Nephron (organoid): ENCODE measurements around the gene SELENON.

Experiments
- H3K27ac Mint-ChIP-seq, 3 experiments: 2 replicates each; pipeline ENCODE4 v1.8.0; 2020; ENCODE audit warnings: mixed read lengths in 3 of 3, mild to moderate bottlenecking in 2 of 3, moderate library complexity in 1 of 3
- H3K27me3 Mint-ChIP-seq: 2 replicates; pipeline ENCODE4 v1.8.0; 2021; ENCODE audit warnings: low read depth, mild to moderate bottlenecking, moderate library complexity, mixed read lengths
- H3K36me3 Mint-ChIP-seq: 2 replicates; pipeline ENCODE4 v1.8.0; 2020; ENCODE audit warnings: low read depth, mixed read lengths
- H3K4me1 Mint-ChIP-seq: 2 replicates; pipeline ENCODE4 v1.8.0; 2020; ENCODE audit warnings: mixed read lengths
- H3K4me3 Mint-ChIP-seq, 3 experiments: 2 replicates each; pipeline ENCODE4 v1.8.0; 2020; ENCODE audit warnings: mild to moderate bottlenecking in 3 of 3, mixed read lengths in 3 of 3, moderate library complexity in 2 of 3
- H3K9me3 Mint-ChIP-seq: 2 replicates; pipeline ENCODE4 v1.8.0; 2020; ENCODE audit warnings: mixed read lengths
- TF ChIP-seq, protein P1 (sequence below), 3 experiments: fragments of 200-600 bp; sonication (generic); IDR thresholded peaks; one replicate each; pipeline ENCODE4 v1.5.0; 2021; ENCODE audit warnings: antibody characterized with exemption in 3 of 3; ENCODE audit not compliant: unreplicated experiment in 3 of 3

Gene SELENON

DNA sequence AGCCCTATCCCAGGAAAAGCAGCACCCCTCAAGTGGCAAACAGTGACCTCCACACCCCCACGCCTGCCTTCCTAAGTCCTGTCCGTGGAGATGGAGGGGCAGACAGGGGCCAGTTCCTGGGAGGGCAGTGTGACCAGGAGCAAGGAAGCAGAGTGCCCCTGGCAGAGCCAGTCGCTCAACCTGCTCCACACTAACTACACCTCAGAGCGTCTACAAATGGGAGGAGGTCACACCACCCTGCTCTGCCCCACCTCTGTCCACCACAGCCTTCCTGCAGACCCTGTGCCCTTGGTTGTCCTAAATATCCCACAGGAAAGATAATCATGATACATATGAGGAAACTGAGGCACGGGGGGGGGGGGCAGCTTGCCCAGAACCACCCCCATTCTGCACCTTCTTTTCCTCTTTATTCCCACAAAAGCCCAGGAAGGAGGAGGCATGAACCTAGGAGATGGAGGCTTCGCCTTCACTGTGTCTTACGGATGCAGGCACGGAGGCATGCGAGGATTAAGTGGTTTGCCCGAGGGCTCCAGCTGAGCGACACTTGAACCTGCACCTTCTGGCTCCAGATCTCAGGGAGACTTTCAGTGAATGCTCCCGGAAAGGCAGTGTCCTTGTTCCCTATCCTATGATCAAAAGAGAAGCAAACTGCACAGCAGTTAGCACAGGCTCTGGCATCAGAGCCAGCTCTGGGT is 42.7 kb upstream of the SELENON start:
- H3K27me3 Mint-ChIP-seq: peaks cover 54% of the 10 kb centered on the region
- TF ChIP-seq, protein P1, sequence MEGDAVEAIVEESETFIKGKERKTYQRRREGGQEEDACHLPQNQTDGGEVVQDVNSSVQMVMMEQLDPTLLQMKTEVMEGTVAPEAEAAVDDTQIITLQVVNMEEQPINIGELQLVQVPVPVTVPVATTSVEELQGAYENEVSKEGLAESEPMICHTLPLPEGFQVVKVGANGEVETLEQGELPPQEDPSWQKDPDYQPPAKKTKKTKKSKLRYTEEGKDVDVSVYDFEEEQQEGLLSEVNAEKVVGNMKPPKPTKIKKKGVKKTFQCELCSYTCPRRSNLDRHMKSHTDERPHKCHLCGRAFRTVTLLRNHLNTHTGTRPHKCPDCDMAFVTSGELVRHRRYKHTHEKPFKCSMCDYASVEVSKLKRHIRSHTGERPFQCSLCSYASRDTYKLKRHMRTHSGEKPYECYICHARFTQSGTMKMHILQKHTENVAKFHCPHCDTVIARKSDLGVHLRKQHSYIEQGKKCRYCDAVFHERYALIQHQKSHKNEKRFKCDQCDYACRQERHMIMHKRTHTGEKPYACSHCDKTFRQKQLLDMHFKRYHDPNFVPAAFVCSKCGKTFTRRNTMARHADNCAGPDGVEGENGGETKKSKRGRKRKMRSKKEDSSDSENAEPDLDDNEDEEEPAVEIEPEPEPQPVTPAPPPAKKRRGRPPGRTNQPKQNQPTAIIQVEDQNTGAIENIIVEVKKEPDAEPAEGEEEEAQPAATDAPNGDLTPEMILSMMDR (IDR thresholded peaks at IDR 0.05; ENCODE audit: unreplicated experiment in 3 of 3): no peak

DNA sequence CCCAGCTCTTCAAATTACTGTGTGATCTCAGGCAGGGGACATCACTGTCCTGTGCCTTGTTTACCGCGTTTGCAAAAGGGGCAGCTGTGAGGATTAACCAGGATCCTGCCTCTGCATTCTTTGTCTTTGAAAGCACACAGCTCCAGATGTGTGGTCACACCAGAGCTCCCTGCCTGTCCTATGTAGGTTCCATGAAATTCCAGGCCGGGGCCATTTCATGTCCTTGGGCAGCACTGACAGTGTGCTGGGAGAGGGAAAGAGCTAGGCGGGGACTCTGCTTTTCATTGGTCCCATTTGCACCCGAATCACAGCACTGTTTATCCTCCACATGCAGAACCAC is 42.2 kb upstream of the SELENON start:
- Mint-ChIP-seq H3K36me3 (no peaks in the 10 kb centered on the region), H3K27me3 (peaks cover 57% of the 10 kb centered on the region), H3K27ac (no peak overlapping the region), H3K4me1 (peaks cover 27% of the 10 kb centered on the region), H3K4me3 (no peak overlapping the region), H3K9me3 (no peaks in the 10 kb centered on the region)
- TF ChIP-seq, protein P1 (IDR thresholded peaks at IDR 0.05; ENCODE audit: unreplicated experiment in 3 of 3): no peak

More for the DNA sequence above, 42.7 kb upstream of the SELENON start:
- Mint-ChIP-seq H3K4me3 (no peak overlapping the region), H3K36me3 (no peaks in the 10 kb centered on the region), H3K27ac (no peak overlapping the region), H3K4me1 (peaks cover 27% of the 10 kb centered on the region), H3K9me3 (no peaks in the 10 kb centered on the region)

DNA sequence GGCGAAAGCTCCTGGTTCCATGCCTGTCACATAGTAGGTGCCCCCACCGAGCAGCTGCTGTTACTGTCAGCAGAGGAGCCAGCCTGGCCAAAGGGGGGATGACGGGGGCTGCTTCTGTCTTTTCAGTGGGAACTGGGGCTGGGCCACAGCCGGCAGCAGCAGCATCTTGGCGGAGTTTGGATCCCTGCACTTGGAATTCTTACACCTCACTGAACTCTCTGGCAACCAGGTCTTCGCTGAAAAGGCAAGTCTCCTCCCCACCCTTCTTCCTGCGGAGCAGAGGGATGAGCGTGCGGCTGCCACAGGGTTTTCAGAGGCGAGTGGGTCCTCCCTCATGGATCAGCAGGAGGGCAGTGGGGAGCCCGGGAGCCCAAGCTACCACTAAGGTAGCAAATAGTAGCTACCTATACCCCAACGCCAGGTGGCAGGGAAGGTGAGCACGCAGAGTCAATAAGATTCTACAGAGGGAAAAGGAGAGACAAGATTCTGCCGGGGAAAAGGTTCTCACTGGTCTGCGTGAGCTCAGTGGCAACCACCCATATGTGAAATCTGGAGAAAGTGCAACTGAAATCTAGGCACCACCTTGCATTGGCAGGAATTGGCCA is 41.4 kb upstream of the SELENON start:
- peaks cover 27% of the 10 kb centered on the region for H3K4me1 Mint-ChIP-seq
- H3K27ac Mint-ChIP-seq: no peak overlapping the region
- no peak overlapping the region for H3K4me3 Mint-ChIP-seq
- H3K9me3 Mint-ChIP-seq: no peaks in the 10 kb centered on the region
- no peaks in the 10 kb centered on the region for H3K36me3 Mint-ChIP-seq
- peaks cover 54% of the 10 kb centered on the region for H3K27me3 Mint-ChIP-seq
- TF ChIP-seq, protein P1 (IDR thresholded peaks at IDR 0.05; ENCODE audit: unreplicated experiment in 3 of 3): no peak

DNA sequence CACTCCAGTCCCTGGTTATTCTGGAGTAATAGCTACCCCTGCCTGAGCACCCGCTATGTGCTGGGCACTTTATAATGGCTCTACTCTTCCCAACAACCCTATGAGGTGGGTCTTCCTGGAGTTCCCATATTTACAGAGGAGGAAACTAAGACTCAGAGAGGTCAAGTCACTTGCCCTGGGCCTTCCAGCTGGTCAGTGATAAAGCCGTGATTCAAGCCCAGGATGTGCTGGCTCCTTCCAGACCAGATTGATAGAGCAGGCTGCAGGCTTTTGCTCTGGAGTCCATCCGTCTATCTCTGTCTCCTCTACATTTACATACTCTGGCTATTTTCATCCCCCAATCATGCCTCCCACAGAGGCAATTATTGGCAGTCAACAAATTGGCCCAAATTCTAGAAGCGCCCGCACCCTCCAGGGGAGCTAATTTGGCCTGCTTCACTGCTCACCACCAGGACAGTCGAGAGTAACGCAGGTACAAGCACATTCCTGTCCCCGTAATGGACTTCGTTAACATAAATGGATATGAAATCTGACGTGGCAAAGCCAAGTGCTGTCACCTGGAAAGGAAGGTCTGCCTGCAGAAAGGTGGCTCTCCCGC is 39.8 kb upstream of the SELENON start:
- Mint-ChIP-seq H3K4me3 (no peak overlapping the region), H3K27me3 (peaks cover 52% of the 10 kb centered on the region), H3K9me3 (no peaks in the 10 kb centered on the region), H3K36me3 (no peaks in the 10 kb centered on the region), H3K4me1 (peaks cover 18% of the 10 kb centered on the region), H3K27ac (peak overlapping the region in 1 of 3 experiments; percentile 31)
- TF ChIP-seq, protein P1 (IDR thresholded peaks at IDR 0.05; ENCODE audit: unreplicated experiment in 3 of 3): no peak

DNA sequence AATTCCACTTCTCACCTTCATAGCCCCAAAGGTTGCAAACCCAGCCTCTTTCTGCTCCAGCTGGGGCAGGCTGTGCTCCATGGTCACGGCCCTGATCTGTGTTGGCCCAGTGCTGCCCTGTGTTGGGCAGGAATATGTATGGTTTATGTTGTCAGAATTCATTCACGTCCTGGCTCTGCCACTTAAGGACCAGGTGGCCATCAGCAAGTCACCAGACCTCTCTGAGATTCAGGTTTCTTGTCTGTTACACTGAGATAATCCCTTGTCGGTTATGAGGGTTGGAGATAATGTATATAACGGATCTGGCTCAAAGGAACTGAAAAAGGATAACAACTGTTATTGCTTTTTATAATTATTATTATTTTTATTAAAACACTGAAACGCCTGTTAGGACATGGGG is 39.1 kb upstream of the SELENON start:
- no peak overlapping the region for H3K4me3 Mint-ChIP-seq
- peaks cover 48% of the 10 kb centered on the region for H3K27me3 Mint-ChIP-seq
- H3K36me3 Mint-ChIP-seq: no peaks in the 10 kb centered on the region
- TF ChIP-seq, protein P1 (IDR thresholded peaks at IDR 0.05; ENCODE audit: unreplicated experiment in 3 of 3): no peak
- no peaks in the 10 kb centered on the region for H3K9me3 Mint-ChIP-seq
- H3K27ac Mint-ChIP-seq: peak overlapping the region in 1 of 3 experiments; percentile 31
- H3K4me1 Mint-ChIP-seq: peaks cover 22% of the 10 kb centered on the region
